Measurements from ENCODE around the gene DYRK4. TPM values are rescaled to one million over a fixed set of nuclear protein-coding genes. Genes with fewer than 3 reads are reported as not detected.

The DYRK4 gene
- total RNA-seq, 1 donor from 2014 or later = 47.8 TPM

DNA sequence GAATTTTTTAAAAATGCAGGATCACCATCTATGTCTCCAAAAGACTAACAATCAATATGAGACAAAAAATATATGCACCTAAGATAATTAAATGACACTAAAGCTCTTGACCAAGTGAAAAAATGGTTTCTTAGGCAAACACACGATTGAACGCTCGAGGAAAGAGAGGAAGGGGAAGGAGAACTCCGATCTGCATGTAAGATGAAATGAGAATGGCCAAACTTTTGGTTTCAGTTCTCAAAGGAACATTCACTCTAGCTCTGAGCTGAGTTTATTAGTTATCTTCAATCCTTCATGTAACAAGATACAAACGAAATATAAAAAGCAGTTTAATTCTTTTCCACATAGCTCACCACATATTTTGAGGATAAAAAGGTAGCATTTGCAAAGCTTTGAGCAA is 2.8 kb downstream of the DYRK4 start:
- DNase-seq (ENCODE audit: low read depth in 2 of 2) = no peak

DNA sequence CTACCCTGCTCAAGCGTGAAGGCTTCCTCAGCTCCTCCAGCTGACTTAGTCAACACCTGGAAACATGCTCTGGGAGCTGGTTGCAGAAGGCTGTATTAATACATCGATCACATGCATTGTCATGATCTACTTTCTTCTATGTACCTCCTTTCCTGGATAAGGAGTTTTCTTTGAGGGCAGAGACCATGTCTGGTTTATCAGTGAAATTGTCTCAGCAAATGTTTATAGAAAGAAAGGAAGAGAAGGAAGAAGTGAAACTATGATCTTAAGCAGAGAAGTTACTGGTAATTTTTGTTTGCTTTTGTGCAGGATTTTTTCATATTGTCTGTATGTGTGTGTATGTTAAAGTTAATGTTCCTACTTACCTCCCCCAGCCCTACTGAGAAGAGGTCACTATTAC is 4.5 kb downstream of the DYRK4 start:
- DNase-seq (ENCODE audit: low read depth in 2 of 2) = no peak

DNA sequence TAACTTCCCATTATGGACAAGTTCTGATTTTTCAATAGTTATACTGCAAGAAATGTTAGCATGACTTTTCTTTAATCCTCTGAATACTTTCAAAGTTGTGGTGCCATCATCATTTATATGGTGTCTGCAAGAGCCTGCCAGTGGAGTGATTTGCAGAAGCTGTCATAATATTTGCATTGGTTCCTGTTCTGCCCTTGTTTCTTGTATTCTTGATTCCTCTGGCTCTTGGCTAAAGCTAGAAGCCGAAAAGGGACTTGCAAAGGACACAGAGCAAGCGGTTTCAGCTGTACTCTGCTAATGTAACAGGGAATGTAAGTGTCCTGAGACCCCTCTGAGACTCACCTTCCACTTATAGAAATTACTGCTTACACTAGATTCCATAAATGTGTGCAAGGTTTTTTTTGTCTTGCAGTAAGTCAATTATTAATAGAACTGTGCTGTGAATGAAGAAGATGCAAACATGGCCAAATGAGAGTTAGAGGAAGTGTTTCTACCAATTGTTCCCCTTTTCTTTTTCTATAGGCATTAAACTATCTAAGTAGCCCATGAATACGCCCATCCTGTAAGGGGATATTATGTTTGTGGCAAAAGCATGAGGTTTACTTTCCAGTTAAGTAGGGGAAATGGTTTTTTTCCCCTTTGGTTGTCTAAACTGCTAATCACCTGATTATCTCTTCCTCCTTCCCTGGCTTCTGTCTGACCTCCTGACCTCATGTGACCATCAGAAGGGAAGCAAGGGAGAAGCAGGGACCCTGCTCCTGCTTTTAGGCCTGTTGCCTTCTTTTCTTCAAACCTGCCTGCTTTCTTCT is 5.3 kb downstream of the DYRK4 start:
- peak; percentile 9 to 23 for DNase-seq (ENCODE audit: low read depth in 2 of 2)

DNA sequence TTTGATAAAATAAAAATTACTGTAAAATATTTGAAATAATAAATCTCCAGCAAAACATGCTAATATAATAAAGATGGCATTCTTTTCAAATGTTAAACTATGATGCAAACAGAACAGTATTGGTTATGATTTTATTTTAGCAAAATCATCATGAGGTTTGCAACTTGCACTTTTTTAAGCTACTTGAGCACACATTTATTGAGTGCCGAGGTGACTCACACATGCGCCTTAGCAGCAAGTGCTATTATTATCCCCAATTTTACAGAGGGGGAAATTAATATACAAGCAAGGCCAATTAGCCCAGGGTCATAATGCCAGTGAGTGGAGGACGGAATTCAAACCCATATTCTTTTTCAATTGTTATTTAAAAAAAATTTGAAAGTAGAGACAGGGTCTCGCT is 7.3 kb downstream of the DYRK4 start:
- no peak for DNase-seq (ENCODE audit: low read depth in 2 of 2)

DNA sequence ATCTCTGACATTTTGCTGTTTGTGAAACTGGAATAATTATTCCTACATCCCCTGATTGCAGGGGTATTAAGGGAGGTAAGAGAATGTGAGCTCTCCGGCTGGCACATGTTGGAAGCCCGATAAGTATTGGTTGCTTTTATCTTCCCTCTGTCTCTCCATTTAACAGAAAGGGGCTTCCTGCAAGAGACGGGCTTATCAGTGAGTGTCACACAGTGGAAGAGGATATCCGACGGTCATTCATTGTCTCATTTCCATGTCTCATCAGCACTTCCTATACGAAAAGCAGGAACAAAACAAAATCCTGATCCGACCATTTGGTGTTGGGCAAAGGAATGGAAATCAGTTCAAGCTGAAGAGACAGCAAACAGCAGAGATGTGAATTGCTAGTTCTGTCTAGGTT is 10.7 kb downstream of the DYRK4 start:
- peak; percentile 68 to 99 for DNase-seq (ENCODE audit: low read depth in 2 of 2)

DNA sequence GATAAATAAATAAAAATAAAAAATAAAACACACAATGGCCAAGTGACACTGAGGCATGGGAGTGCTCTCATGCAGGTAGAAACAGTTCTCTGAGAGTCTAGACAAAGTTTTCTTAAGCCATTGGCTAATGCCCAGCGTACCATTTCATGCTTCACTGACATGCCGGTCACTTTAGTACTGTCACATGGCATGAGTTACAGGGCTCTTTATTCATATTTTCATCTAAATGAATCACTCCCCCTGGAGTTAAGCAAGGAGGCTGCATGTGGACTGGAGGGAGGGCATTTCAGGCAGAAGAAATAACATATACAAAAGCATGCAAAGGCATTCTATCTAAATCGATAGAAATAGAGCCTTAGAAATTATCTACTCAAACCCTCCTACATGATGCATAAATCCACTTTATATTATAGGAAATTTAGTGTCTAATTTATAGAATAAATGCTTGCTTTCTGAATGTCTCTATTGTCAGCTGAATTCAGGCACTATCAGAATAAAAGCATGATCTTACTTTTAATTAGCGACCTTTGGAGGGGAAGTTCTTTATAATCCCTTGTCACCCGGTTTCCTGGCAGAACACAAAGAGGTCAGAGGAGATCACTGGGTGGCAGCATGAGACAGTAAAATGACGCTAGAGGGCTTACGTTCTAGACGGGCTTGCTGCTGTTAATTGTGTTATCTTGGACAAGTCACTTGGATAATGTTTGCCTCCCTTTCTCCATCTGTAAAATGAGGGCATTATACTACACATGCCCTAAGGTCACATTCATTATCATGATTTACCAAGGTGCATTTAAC is 17.5 kb downstream of the DYRK4 start:
- peak; percentile 70 to 77 for DNase-seq (ENCODE audit: low read depth in 2 of 2)

DNA sequence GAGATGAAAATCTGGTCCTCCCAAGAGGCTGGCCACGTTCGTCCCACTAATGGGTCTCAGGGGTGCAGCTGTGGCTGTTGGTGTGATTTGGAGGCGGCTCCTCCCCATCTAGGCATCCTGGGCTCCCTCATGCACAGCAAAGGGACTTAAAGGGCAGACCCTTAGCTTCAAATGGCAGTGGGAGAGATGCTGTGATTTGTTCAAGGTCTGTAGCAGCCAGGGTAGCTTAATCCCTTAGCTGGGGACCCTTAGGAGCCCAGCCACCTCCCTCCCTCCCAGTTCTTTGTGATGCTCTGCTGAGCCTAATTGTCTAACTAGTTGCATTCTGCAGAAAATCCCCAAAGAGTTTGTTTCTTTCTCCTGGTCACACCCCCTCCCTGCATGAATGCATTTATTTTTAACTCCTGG is 18.3 kb downstream of the DYRK4 start:
- no peak for DNase-seq (ENCODE audit: low read depth in 2 of 2)

DNA sequence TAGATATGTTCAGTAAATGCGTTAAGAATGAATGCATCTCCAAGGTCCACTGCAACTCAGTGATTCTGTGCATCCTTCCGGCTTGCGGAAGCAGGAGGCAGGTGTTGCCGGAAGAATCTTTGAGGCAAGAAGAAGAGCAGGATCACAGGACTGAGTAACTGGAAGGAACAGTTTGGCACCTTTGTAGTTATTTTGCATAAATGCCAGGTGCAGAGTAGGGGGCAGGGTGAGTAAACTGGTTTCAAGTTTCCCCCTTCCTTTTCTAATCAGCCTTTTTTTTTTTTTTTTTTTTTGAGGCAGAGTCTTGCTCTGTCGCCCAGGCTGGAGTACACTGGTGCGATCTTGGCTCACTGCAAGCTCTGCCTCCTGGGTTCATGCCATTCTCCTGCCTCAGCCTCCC is 22.3 kb downstream of the DYRK4 start:
- DNase-seq (ENCODE audit: low read depth in 2 of 2) = no peak

DNA sequence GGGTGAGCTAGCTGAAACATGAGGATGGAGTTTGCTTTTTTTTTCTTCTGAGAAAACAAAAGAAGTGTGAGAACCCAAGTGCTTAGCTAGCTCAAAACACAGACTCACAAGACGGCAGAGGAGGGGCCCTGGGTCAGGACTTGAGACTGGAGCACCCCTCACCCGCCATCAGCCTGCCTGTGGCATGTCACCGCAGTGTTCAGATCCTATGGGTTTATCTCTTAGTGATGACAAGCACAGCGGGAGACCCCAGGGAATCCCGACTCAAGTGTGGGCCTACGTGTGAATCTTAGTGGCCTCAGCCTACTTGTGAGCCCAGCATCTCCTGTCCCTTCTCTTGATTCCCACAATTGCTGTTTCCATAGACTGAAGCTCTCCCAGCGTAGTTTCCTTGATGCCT is 22.9 kb downstream of the DYRK4 start:
- no peak for DNase-seq (ENCODE audit: low read depth in 2 of 2)

DNA sequence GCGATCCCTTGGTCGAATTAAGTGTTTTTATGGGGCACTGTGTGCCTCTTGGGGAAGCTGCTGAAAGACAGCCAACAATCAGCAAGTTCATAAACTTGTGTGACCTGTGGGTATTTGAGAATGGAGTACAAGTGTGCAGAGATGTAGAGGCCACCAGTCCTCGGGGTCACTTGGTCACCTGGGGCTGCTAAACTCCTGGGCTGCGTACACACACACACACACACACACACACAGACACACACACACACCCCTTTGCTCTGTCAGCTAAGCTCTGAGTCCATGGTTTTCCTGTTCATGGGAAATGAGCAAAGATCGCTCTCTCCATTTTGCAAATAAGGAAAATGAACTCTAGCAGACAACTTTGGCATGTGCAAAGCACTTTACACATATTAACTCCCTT is 24.5 kb downstream of the DYRK4 start:
- DNase-seq (ENCODE audit: low read depth in 2 of 2) = no peak

DNA sequence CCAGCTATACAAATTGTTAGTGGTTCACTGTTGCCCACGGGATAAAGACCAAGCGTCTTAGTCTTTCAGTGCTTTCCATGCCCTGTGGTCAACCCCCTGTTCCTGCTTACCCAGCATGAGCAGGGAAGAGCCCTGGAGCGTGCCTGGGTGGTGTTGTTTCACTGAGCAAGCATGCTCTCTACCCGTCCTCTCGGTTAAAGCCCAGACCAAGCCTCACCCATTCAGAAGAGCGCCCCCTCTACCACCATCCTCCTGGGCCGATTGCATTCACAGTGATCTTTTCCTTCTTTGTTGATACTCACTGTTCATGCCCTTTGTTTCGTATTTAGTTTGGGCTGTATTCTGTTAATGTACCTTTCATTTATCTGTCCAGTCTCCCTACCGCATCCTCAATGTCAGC is 25.1 kb downstream of the DYRK4 start:
- DNase-seq (ENCODE audit: low read depth in 2 of 2) = no peak

DNA sequence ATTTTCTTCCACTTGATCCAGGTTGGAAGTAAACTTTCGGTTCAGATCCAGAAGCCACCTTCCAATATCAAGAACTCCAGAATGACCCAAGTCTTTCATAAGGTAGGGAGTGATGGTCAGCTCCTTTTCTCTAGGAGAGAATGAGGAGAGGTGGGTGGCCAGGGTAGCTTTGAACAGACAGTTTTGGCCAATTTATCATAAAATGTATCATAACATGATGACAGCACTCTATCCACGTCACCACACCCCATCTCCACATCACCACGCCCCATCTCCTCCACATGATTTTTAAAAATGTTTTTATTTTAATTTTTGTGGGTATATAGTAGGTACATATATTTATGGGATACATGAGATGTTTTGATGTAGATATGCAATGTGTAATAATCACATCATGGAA is 26.9 kb downstream of the DYRK4 start:
- no peak for DNase-seq (ENCODE audit: low read depth in 2 of 2)

DNA sequence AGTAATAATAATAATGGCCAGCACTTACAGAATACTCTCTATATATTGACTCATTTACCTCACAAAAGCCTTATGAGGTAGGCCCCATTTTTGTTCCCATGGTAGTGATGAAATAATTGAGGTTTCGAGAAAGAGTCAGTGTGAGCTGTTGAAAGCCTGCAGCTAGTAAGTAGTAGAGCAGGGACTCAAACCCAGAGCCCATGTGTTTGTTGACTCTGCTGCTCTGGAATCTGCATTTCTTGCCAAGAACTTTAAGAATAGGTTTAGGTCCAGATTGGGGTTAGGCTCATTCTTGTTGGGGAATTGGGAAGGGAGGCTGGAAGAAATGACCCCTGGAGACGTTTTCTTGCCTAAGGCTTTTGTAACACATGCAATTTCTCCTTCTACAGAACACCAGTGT is 27.9 kb downstream of the DYRK4 start:
- DNase-seq (ENCODE audit: low read depth in 2 of 2) = no peak

DNA sequence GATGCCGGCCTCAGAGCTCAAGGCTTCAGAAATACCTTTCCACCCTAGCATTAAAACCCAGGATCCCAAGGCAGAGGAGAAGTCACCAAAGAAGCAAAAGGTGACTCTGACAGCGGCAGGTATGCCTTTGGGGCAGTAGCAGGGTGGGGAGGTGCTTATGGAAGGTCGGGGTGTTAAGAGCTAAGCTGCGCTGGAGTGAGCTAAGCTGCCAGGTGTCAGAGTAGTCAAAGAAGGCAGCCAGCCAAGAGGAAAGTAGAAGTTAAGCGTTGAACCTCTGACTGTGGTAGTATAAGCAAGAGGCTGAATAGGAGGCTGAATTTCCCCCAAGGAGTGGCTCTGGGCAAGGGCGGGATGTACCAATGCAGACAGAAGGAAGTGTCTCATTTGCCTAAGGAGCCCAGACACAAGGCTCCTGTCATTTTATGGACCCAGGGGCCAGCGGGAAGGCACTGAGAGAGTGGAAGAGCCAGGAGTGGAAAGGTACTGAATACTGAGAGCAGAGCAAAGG is 29.2 kb downstream of the DYRK4 start:
- no peak for DNase-seq (ENCODE audit: low read depth in 2 of 2)

DNA sequence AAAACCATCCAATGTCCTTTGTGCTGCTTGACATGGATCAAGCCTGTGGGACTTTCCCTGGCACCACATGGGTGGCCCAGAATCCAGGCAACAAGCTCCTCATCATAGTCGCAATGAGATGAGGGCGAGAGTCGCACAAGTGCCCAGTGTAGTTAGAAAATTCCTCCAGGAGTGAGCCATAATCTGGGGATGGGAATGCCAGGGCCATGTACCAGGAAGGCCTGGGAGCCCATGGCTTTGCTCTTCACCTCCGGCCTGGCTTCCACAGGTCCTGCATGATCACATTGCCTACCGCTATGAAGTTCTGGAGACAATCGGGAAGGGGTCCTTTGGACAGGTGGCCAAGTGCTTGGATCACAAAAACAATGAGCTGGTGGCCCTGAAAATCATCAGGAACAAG is 33.9 kb downstream of the DYRK4 start:
- no peak for DNase-seq (ENCODE audit: low read depth in 2 of 2)

DNA sequence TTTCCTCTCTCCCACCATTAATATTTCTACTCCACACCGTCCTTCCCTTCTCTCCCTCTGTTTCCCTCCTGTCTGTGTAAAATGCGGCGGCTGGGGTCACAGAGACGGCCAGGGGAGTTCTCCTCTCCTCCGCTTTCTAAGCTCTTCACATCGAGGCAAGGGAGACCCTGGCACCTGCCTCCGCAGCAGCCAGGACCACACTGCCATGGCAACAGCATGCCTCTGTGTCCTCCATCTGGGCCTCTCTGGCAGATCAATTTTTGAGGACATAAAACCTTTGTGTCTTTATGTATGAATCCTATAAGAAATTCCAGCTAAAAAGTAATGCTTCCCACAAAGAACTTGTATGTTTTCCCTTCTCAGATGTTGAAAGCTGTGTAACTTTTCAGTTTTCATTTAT is 41.4 kb downstream of the DYRK4 start:
- DNase-seq (ENCODE audit: low read depth in 2 of 2) = no peak

DNA sequence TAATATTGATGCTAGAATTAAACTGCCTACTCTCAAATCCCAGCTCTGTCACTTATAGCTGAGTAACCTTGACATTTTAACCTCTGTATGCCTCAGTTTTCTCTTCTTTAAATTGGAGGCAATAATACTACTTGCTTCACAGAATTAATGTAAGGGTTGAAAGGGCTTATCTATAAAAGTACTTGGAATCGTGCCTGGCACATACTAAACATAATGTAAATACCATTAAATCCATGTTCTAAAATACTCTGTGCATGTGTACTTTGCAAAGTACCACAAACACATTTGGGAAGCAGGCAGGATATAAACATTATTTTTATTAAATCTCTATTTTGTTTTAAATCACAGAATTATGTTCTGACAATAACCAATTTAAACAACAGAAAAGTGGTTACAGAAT is 41.9 kb downstream of the DYRK4 start:
- DNase-seq (ENCODE audit: low read depth in 2 of 2) = no peak

DNA sequence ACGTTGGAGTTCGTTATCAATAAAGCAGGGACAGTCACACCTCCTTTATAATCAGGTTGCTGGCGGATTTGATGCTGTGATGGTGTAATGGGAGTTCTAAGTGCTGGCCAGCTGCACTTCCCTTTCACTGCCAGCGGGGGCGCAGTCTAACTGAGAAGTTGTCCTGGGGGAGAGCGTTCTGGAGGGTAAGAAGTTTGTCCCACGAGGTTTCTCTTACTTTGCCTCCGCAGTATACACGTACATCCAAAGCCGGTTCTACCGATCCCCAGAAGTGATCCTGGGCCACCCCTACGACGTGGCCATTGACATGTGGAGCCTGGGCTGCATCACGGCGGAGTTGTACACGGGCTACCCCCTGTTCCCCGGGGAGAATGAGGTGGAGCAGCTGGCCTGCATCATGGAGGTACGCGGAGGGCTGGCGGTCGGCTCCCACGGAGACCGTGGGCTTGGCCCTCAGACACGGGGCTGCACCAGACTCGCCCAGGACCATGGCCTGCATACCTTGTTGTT is 42.7 kb downstream of the DYRK4 start:
- DNase-seq (ENCODE audit: low read depth in 2 of 2) = peak; percentile 81 to 95

DNA sequence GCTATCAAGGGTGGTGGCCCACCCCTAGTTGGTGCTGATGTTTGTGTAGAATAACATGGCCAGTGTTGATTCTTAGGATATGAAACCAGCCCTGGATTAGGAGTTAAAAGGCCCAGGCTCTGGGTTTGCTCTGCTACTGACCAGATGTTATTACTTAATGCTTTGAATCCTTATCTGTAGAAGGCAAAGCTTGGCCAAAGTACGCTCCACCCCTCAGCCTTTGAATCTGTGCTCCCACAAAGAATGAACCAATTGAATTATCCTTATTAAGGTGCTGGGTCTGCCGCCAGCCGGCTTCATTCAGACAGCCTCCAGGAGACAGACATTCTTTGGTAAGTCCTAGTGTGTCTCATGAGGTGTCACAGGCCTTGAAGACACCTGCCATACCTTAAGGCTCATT is 45.0 kb downstream of the DYRK4 start:
- DNase-seq (ENCODE audit: low read depth in 2 of 2) = no peak

DNA sequence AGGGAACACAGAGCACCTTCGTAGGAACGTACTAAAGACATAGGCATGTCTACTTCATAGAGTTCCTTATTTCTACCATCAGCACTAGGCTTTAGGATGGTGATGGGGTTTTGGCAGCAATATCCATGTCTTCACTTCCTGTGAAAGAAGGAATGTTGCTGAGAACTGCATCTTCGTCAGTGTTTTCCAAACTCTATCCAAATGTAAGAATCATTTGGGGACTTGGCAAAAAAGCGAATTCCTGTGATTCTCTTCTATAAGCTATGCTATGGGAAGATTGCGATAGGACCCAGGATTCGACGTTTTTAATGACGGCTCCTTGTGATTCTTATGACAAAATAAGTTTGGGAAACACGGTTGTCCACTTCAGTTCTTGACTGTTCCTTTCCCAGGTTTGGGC is 47.1 kb downstream of the DYRK4 start:
- no peak for DNase-seq (ENCODE audit: low read depth in 2 of 2)

DNA sequence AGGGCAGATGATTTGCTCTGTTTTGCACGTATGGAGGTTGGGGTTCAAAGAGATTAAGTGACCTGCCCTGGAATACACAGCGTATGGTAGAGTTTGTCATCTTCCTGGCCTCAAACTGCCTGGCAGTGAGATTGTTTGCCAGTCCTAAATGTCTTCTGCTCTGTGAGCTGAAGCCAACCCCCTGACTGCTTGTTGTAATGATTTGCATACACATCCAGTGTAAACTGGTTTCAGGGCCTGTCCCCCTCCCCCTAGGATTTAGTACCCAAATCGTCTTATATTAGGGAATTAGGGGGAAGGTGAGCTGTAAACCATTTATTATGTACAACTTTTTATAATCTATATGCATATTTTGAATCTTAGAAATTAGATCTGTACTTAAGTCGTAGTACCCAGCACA is 48.5 kb downstream of the DYRK4 start:
- DNase-seq (ENCODE audit: low read depth in 2 of 2) = no peak

DNA sequence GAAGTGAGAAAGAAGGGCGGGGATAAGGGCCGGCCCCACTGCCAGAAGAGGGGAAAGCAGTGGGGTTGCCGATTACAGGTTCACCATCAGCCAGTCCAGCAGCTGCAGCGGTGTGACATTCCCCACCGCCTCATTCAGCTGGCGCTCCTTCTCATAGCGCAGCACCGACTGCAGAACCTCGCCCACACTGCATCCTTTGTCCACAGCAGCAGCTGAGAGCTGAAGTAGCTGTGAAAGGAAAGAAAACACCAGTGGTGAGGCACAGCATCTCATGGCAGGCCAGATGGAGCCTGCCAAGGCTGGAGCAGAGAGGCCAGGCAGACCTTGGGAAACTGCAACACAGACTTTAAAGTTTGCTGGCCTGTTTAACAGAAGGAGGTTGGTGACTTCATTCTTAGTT is 53.7 kb downstream of the DYRK4 start:
- no peak for DNase-seq (ENCODE audit: low read depth in 2 of 2)

DNA sequence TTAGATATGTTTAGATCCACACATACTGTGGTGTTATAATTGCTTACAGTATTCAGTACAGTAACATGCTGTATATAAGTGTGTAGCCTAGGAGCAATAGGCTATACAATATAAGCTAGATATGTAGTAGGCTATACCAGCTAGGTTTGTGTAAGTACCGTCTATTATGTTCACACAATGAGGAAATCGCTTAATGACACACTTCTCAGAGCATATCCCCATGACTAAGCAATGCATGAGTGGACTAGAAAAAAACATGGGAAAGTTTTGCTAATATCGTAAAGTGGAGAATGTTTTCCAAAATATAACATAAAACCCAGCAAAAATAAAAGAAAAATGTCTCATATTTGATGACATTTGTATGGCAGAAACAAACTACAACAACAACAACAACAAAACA is 59.5 kb downstream of the DYRK4 start:
- DNase-seq (ENCODE audit: low read depth in 2 of 2) = no peak
